H9 (cell line): Measurements from ENCODE around the gene GRIK4. TPM values are rescaled to one million over a fixed set of nuclear protein-coding genes. Genes with fewer than 3 reads are reported as not detected.

Experiments
- DNase-seq: peaks from one replicate; pipeline ENCODE4 v3.0.0-alpha.2; 2017
- H2AFZ ChIP-seq: one replicate; pipeline ENCODE4 v1.6.1; 2013; ENCODE audit warnings: mild to moderate bottlenecking, low read length, control low read depth, moderate library complexity
- H2AK5ac ChIP-seq: 2 replicates; pipeline ENCODE4 v1.6.1; 2013; ENCODE audit warnings: low read length, control low read depth, mixed read lengths; ENCODE audit not compliant: insufficient read length
- H2BK120ac ChIP-seq: one replicate; pipeline ENCODE4 v1.6.1; 2013; ENCODE audit warnings: low read depth, mild to moderate bottlenecking, low read length, control low read depth, inconsistent platforms; ENCODE audit not compliant: poor library complexity, severe bottlenecking
- H2BK12ac ChIP-seq: 2 replicates; pipeline ENCODE4 v1.6.1; 2013; ENCODE audit warnings: low read length, control low read depth, mixed read lengths, low read depth; ENCODE audit not compliant: insufficient read length
- H2BK15ac ChIP-seq: 2 replicates; pipeline ENCODE4 v1.6.1; 2013; ENCODE audit warnings: low read depth, low read length, control low read depth
- H2BK20ac ChIP-seq: one replicate; pipeline ENCODE4 v1.6.1; 2013; ENCODE audit warnings: low read depth, mild to moderate bottlenecking, low read length, control low read depth, inconsistent platforms; ENCODE audit not compliant: poor library complexity, severe bottlenecking
- H2BK5ac ChIP-seq: 2 replicates; pipeline ENCODE4 v1.6.1; 2013; ENCODE audit warnings: low read length, control low read depth, mixed read lengths; ENCODE audit not compliant: insufficient read length
- H3K14ac ChIP-seq: 2 replicates; pipeline ENCODE4 v1.6.1; 2013; ENCODE audit warnings: low read length, control low read depth; ENCODE audit not compliant: insufficient read depth
- H3K18ac ChIP-seq: 2 replicates; pipeline ENCODE4 v1.6.1; 2013; ENCODE audit warnings: low read depth, mild to moderate bottlenecking, mixed read lengths, low read length, control low read depth; ENCODE audit not compliant: insufficient read length
- H3K23ac ChIP-seq: 2 replicates; pipeline ENCODE4 v1.6.1; 2013; ENCODE audit warnings: low read length, control low read depth, mixed read lengths, low read depth; ENCODE audit not compliant: insufficient read length
- H3K23me2 ChIP-seq: 2 replicates; pipeline ENCODE4 v1.6.1; 2013; ENCODE audit warnings: low read depth, mild to moderate bottlenecking, mixed read lengths, low read length, control low read depth; ENCODE audit not compliant: insufficient read length, poor library complexity, severe bottlenecking
- H3K27ac ChIP-seq: 2 replicates; pipeline ENCODE4 v1.5.1; 2013; ENCODE audit warnings: low read length, control low read depth, mixed read lengths, low read depth; ENCODE audit not compliant: insufficient read length
- H3K27me3 ChIP-seq: 2 replicates; pipeline ENCODE4 v1.6.1; 2013; ENCODE audit warnings: low read length, control low read depth, inconsistent platforms; ENCODE audit not compliant: insufficient read depth
- H3K4ac ChIP-seq: 2 replicates; pipeline ENCODE4 v1.6.1; 2013; ENCODE audit warnings: low read depth, mild to moderate bottlenecking, control low read depth, inconsistent platforms, low read length, moderate library complexity
- H3K4me1 ChIP-seq: 2 replicates; pipeline ENCODE4 v1.6.1; 2013; ENCODE audit warnings: low read length, control low read depth, inconsistent platforms; ENCODE audit not compliant: insufficient read depth
- H3K4me2 ChIP-seq: 2 replicates; pipeline ENCODE4 v1.6.1; 2013; ENCODE audit warnings: low read length, control low read depth, mixed read lengths; ENCODE audit not compliant: insufficient read length, insufficient read depth
- H3K56ac ChIP-seq: 2 replicates; pipeline ENCODE4 v1.6.1; 2013; ENCODE audit warnings: low read depth, mild to moderate bottlenecking, mixed read lengths, low read length, control low read depth; ENCODE audit not compliant: insufficient read length
- H3K79me1 ChIP-seq: 2 replicates; pipeline ENCODE4 v1.6.1; 2013; ENCODE audit warnings: low read depth, mild to moderate bottlenecking, moderate library complexity, low read length, control low read depth, inconsistent platforms; ENCODE audit not compliant: insufficient read depth, poor library complexity, severe bottlenecking
- H3K79me2 ChIP-seq: 2 replicates; pipeline ENCODE4 v1.6.1; 2013; ENCODE audit warnings: low read length, control low read depth, inconsistent platforms; ENCODE audit not compliant: insufficient read depth
- H3K9ac ChIP-seq: 2 replicates; pipeline ENCODE4 v1.6.1; 2013; ENCODE audit warnings: low read length, control low read depth, mixed read lengths; ENCODE audit not compliant: insufficient read length; ENCODE audit errors: extremely low read depth
- H3K9me3 ChIP-seq: one replicate; pipeline ENCODE4 v1.6.1; 2013; ENCODE audit warnings: low read depth, low read length, inconsistent platforms; ENCODE audit not compliant: control insufficient read depth
- H3T11ph ChIP-seq: one replicate; pipeline ENCODE4 v1.6.1; 2013; ENCODE audit warnings: mild to moderate bottlenecking, low read length, control low read depth, inconsistent platforms
- H4K20me1 ChIP-seq: one replicate; pipeline ENCODE4 v1.6.1; 2013; ENCODE audit not compliant: control insufficient read depth, insufficient read length, insufficient read depth
- H4K5ac ChIP-seq: 2 replicates; pipeline ENCODE4 v1.6.1; 2013; ENCODE audit warnings: low read depth, mild to moderate bottlenecking, mixed read lengths, low read length, control low read depth; ENCODE audit not compliant: insufficient read length
- H4K8ac ChIP-seq: replicated peaks from 2 replicates; pipeline ENCODE4 v1.6.1; 2013; ENCODE audit warnings: low read length, control low read depth, mixed read lengths, low read depth; ENCODE audit not compliant: insufficient read length
- H4K91ac ChIP-seq: 2 replicates; pipeline ENCODE4 v1.6.1; 2013; ENCODE audit warnings: low read depth, mild to moderate bottlenecking, moderate library complexity, mixed read lengths, low read length, control low read depth; ENCODE audit not compliant: insufficient read length
- H3K27ac Mint-ChIP-seq, 3 experiments: 2 replicates in 2 of 3; 3 replicates in 1 of 3; pipeline ENCODE4 v1.8.0; 2020 to 2021; ENCODE audit warnings: mixed read lengths in 3 of 3, mild to moderate bottlenecking in 1 of 3, moderate library complexity in 1 of 3
- H3K27me3 Mint-ChIP-seq: 2 replicates; pipeline ENCODE4 v1.8.0; 2021; ENCODE audit warnings: low read depth, mild to moderate bottlenecking, moderate library complexity, mixed read lengths
- H3K36me3 Mint-ChIP-seq, 3 experiments: 2 replicates in 2 of 3; 3 replicates in 1 of 3; pipeline ENCODE4 v1.8.0; 2020 to 2021; ENCODE audit warnings: low read depth in 3 of 3, mixed read lengths in 3 of 3; ENCODE audit not compliant: insufficient read depth in 1 of 3
- H3K4me1 Mint-ChIP-seq, 2 experiments: 2 replicates each; pipeline ENCODE4 v1.8.0; 2020; ENCODE audit warnings: mixed read lengths in 2 of 2
- H3K4me3 Mint-ChIP-seq, 2 experiments: 2 replicates in 1 of 2; 3 replicates in 1 of 2; pipeline ENCODE4 v1.8.0; 2020 to 2021; ENCODE audit warnings: mild to moderate bottlenecking in 2 of 2, mixed read lengths in 2 of 2, moderate library complexity in 1 of 2
- H3K9me3 Mint-ChIP-seq, 2 experiments: 2 replicates in 1 of 2; 3 replicates in 1 of 2; pipeline ENCODE4 v1.8.0; 2020; ENCODE audit warnings: mild to moderate bottlenecking in 2 of 2, mixed read lengths in 2 of 2, moderate library complexity in 1 of 2
- CTCF ChIP-seq: fragments of 200-600 bp; sonication (generic); conservative IDR thresholded peaks from 3 replicates; pipeline ENCODE4 v1.8.0; 2021; ENCODE audit warnings: antibody characterized with exemption, mild to moderate bottlenecking
- WGBS: extraction: QIAGEN DNeasy Blood & Tissue Kit; methylation state at CpG from one replicate; pipeline ENCODE4 v1.1.7; 2013; ENCODE audit warnings: missing lambda C conversion rate, low lambda C conversion rate, mixed read lengths; ENCODE audit not compliant: insufficient read length; ENCODE audit errors: extremely low coverage; 5-methylcytosine and 5-hydroxymethylcytosine counted together
- total RNA-seq: library from RNA; stranded (reverse); gene quantifications from 2 replicates; pipeline ENCODE4 v1.2.1, GENCODE V29; 2021

GRIK4 gene
- total RNA-seq, 1 experiment from 2014 or later, result 2.3 TPM

DNA sequence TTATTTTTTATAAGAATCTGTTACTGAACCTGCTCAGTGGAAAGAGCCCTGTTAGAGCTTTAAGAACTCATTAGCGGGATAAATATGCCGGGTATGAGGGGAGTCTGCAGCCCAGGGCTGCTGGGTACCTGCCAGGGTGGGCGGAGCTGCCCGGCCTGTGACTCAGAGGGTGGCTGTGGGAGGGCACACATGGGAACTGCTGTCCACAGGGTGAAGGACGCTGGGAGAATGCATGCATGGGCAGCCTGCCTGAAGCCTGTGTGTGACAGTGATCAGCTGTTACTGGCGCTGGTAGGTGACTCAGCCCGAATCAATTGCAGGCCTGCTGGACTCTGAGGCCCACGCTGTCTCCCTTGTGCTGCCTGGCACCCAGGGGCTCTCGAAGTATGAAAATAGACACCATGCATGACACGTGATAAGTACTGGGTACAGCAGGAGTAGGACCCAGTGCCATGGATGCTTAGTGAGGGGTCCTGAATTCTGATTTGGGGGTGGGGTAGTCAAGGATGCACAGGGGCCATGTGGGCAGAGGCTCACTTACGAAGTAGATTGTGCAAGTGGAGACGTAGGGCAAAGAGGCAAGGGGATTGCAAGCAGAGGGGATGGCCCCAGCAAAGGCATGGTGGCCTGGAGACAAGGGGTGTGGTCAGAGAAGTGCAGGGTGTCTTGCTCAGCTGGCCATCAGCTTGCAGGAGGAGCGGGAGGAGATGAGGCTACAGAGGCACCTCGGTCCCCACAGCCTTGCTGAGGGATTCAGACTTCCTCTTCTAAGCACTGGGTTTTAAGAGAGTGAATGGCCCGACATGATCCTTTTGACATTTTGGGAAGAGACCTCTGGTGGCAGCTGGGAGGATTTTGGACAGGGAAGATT, 36.5 kb downstream of the GRIK4 start:
- Histone ChIP-seq H3K18ac (no peak overlapping the region), H3K4me2 (no peak overlapping the region), H3K56ac (no peak overlapping the region), H3K14ac (no peak overlapping the region), H3T11ph (no peak overlapping the region), H3K27me3 (no peaks in the 10 kb centered on the region), H3K9me3 (no peaks in the 10 kb centered on the region), H4K91ac (no peak overlapping the region), H3K79me1 (no peaks in the 10 kb centered on the region), H3K9ac (no peak overlapping the region), H3K23me2 (no peaks in the 10 kb centered on the region), H3K23ac (no peak overlapping the region), H2BK15ac (no peak overlapping the region), H2AFZ (no peak overlapping the region), H2BK5ac (no peak overlapping the region), H4K5ac (no peak overlapping the region), H2AK5ac (no peak overlapping the region), H3K79me2 (no peaks in the 10 kb centered on the region), H3K4me1 (peaks cover 2% of the 10 kb centered on the region; the same call in 1 of the 2 replicates), H4K20me1 (no peaks in the 10 kb centered on the region), H3K4ac (no peak overlapping the region), H2BK12ac (no peak overlapping the region), H2BK120ac (no peak overlapping the region), H2BK20ac (no peak overlapping the region), H3K27ac (no peak overlapping the region), H4K8ac (no peak overlapping the region)
- Mint-ChIP-seq H3K4me1 (peaks cover 38 to 54% of the 10 kb centered on the region in 2 experiments), H3K27me3 (peaks cover 8% of the 10 kb centered on the region), H3K4me3 (no peak overlapping the region), H3K36me3 (no peaks in the 10 kb centered on the region), H3K27ac (peak overlapping the region in 1 of 3 experiments; percentile 7; a peak in 2 of 7 replicates), H3K9me3 (no peaks in the 10 kb centered on the region; a peak in 1 of 5 replicates)
- no peak for DNase-seq
- TF ChIP-seq CTCF, result peak; percentile 48; the same call in 2 of the 3 replicates
- no CpG with 5 or more reads among the region's 15 CpGs for WGBS
